ENCODE measurements around the gene ZFYVE28.

DNA sequence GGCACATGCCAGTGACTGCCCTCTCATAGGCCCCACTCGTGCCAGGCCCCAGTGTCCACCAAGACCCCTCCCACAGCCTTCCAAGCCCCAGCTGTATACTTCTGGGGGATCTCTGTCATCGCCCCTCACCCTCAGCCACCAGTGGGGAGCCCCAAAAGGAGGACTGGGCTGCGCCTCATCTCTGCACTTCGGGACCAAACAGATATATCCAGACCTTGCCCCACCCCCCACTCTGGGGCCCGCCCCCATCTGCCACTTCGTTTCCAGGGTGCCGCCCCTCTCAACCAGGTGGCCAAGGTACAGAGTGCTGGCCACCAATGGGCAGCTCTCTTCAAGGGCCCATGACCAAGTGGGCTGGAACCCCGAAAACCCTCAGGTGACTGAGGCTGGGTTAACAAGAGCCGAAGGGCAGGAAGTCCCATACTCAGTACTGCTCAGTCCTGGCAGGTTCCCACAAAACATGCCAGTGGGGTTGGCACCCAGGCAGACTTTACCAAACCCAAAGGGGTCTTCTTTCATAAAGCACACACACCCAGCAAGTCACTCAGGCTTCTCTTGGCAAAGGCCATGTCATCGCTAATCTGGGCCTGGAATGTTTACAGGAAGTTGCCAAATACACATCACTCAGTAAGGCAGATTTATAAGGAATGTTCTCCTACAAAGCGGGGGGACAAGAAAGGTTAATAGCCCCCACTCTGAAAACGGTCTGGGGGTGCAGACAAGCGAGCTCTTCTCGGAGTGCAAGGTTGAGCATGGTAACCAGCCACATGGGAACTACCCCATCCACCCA, 4.4 kb downstream of the ZFYVE28 start:
- TF ChIP-seq SIN3A (IDR thresholded peaks at IDR 0.05; ENCODE audit: borderline replicate concordance, insufficient read depth, low read length) (no peak), POLR2AphosphoS5 (IDR thresholded peaks at IDR 0.05; ENCODE audit: low read depth, low read length) (no peak)
